ENCODE data around the gene LAPTM4A. TPM values are rescaled to one million over a fixed set of nuclear protein-coding genes. Genes with fewer than 3 reads are reported as not detected.

The LAPTM4A gene
- total and polyA plus RNA-seq, 10 of the 15 experiments (the other 5 are each of a cell fraction or from before 2014, with no cell fraction given) = 17.8 to 107 (median 45.8) TPM

- no peak for TF ChIP-seq ZBTB11 (CRISPR knock-in tag; IDR thresholded peaks at IDR 0.05)
- TF ChIP-seq BCL3 (IDR thresholded peaks at IDR 0.05; ENCODE audit: borderline replicate concordance, insufficient read depth, low read depth, low read length, poor library complexity, severe bottlenecking) = no peak
- no peak for TF ChIP-seq MTA3 (IDR thresholded peaks at IDR 0.05; ENCODE audit: borderline replicate concordance, low read length)
- TF ChIP-seq ZNF274 (IDR thresholded peaks at IDR 0.05; ENCODE audit: insufficient read depth, insufficient read length) = no peak
- no peak for TF ChIP-seq REST (IDR thresholded peaks at IDR 0.05; ENCODE audit: low read depth, low read length)
- peak; percentile 13 for TF ChIP-seq SP1 (IDR thresholded peaks at IDR 0.05; ENCODE audit: low read depth, low read length)
- TF ChIP-seq CTCF (IDR thresholded peaks at IDR 0.05 in 2 of 3, conservative IDR thresholded peaks at IDR 0.05 in 1 of 3; ENCODE audit: control insufficient read depth in 2 of 3, extremely low read depth in 1 of 3, insufficient read depth in 1 of 3, low read depth in 3 of 3, low read length in 3 of 3) = peak; percentile 92 to 99 (median 97); a peak in 5 of 6 replicates
- no peak for TF ChIP-seq NKRF (conservative IDR thresholded peaks at IDR 0.05)
- TF ChIP-seq RELA (IDR thresholded peaks at IDR 0.05; ENCODE audit: borderline replicate concordance, partially characterized antibody) = peak; percentile 71
- no peak for TF ChIP-seq MEF2B (IDR thresholded peaks at IDR 0.05; ENCODE audit: partially characterized antibody, poor library complexity, severe bottlenecking)
- TF ChIP-seq PML (IDR thresholded peaks at IDR 0.05; ENCODE audit: low read length) = no peak
- no peak for TF ChIP-seq MXI1 (IDR thresholded peaks at IDR 0.05; ENCODE audit: low read depth, low read length)
- TF ChIP-seq RCOR1 (conservative IDR thresholded peaks at IDR 0.05; ENCODE audit: low read depth, low read length) = no peak
- TF ChIP-seq ZBED1 (IDR thresholded peaks at IDR 0.05; ENCODE audit: borderline replicate concordance) = no peak
- no peak for TF ChIP-seq HCFC1 (IDR thresholded peaks at IDR 0.05; ENCODE audit: low read length)
- TF ChIP-seq SRF (IDR thresholded peaks at IDR 0.05; ENCODE audit: low read depth in 2 of 2, low read length in 2 of 2) = no peak
These were observed 46.7 kb upstream of the LAPTM4A start (continued) for GRCh38 chr2:20097889-20098714.
